HG03060 (cell line): Measurements from ENCODE around the gene ACSL6.
A peak's percentile ranks its signal among the peaks of the same experiment; 100 is the strongest.

ENCODE experiments used
- ATAC-seq: cut with Tn5 transposase; IDR thresholded peaks from one replicate; pipeline ENCODE4 v1.9.1; 2021; ENCODE audit warnings: low read depth, moderate number of reproducible peaks; ENCODE audit not compliant: unreplicated experiment

Gene ACSL6

DNA sequence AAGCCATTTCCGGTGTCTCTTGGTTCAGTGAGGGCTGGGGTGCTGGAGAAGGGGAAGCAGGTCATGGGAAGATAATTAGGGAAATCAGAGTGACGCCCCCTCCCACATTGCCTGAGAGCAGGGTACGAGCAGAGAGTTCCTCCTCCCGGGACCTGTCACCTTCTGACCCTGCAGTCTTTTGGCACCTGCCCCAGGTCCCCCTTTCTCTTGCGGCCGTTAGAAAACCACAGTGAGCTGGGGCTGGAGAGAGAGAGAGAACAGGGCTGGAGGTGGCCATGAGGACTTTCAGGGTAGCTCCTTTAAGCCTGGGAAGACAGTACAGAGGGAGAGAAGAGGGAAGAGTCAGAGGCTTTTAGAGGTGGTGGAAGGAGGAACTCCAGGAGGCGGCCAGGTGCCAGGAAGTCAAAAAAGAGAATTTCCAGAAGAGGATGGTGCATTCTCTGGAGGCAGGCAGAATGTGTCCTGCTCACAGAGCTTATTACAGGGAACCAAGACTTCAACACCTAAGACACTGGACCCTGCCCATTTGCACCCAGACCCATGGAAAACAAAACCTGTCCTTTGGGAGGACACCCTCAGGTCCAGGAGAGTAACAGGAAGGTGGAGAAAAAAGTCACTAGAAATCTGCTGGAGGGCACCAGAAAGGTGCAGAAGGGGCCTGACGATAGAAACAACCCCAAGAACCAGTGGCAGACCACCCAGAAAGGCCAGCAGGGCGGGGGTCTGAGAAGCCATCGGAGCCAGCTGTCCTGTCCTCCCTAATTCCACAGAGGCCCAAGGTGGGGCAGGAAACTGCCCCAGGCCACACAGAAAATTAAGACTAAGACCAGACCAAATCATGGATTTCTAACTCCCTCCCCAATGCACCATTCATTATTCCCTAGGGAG, 6.5 kb upstream of the ACSL6 start:
- no peak for ATAC-seq

DNA sequence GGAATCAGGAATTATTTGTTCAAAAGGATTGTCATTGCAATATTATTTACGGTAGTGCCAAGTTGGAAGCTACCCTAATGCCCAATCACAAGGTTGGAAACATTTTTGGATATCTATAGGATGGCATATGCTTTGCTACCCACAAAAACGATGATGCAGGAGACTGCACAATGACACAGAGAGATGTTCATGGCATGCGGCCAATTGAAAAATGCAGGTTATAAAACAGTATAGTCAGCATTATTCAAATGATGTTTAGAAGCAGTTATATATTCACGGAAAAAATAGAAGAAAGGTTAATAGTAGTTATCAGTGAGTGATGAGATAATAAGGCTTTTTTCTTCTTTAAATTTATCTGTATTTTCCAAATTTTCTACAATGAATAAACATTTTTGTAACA, 5.9 kb upstream of the ACSL6 start:
- ATAC-seq: no peak

DNA sequence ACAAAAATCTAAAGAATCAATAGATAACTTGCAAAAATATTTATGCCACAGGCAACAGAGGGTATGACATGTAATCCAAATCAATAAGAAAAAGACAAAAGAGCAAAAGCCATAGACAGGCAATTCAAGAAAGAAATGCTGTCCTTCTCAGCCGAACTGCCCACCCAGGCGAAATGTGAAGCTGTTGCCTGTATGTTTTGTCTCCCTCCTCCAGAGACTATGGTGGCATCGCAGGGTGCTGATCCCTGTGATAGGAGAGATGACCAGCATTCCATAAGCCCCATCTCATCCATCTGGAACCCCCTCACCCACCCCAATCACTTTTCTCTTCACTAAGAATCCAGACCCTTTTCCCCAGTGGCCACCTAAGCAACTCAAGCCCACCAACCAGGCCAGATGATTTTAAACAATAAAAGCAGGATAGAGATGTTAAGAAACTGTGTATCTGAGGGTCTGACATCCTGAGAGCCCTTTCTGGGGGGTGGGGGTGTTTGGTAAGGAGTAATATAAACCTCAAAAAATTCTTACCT, 5.3 kb upstream of the ACSL6 start:
- no peak for ATAC-seq

DNA sequence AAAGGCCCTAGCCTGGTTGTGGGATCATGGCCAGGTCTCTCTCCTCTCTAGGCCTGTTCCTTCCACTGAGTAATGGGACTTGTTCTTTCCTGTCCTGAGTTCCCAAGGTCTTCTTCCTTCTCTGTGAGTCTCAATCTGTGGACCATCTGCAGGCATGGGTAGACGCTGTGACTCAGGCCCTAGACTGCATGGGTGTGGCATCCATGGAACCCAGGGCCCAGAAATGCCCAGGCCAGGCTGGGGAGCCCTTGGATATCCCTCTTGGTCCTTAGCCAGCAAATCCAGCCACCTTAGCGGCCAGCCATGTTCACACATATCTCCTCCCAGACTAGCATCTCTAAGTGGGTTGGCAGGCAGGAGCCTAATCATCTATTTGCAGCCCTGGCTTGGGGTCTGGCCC, 2.3 kb upstream of the ACSL6 start:
- no peak for ATAC-seq

DNA sequence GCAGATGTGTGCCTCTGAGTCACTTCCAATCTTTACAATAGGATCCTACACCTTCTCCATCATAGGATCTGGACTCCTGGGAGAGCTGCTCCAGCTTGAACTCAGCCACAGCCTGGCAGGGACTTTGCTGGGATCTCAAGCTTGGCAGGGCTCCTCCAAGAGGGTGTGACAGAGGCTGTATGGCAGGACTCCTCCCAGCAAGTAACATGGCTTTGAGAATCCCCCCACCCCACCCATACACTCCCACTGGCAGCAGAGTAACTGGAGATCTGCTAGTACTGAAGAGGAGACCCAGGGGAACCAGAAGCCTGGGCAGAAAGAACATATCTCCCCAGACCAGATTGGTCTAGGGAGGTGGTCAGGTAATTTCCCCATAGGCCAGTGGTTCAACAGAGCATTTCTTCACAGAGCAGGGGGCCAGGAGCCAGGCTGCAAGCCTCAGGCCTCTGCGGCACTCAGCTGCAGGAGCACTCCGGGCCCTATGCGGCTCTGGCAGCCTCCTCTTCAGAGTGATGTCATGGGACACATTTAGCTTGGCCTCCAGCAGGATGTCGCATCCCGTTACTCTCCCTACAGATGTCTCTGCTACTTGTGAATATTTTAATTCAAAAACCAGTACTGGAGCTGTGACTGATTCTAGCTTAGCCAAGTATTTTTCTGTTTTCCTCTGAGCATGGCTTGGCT, 1.7 kb upstream of the ACSL6 start:
- no peak for ATAC-seq

- no peak for ATAC-seq
These were observed 1.0 kb upstream of the ACSL6 start for GRCh38 chr5:132012371-132013005.

- no peak for ATAC-seq
These were observed 353 bp downstream of the ACSL6 start for GRCh38 chr5:132010989-132011621.

DNA sequence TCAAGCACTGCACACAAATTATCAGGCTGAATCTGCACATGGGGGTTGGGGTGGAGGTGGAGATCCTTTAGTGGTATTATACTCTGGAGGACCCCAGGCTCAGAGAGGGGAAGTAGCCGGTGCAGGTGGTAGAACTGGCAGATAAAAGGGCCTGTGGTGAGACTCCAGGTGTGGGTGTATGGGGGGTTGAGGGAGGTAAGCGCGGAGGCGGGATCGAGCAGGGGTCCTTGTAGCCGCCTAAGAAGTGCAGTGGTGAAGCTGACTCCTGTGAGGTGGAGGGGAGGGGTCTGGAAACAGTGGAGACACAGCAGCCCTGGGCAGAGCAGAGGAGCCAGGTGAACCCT, 841 bp downstream of the ACSL6 start:
- ATAC-seq: no peak

DNA sequence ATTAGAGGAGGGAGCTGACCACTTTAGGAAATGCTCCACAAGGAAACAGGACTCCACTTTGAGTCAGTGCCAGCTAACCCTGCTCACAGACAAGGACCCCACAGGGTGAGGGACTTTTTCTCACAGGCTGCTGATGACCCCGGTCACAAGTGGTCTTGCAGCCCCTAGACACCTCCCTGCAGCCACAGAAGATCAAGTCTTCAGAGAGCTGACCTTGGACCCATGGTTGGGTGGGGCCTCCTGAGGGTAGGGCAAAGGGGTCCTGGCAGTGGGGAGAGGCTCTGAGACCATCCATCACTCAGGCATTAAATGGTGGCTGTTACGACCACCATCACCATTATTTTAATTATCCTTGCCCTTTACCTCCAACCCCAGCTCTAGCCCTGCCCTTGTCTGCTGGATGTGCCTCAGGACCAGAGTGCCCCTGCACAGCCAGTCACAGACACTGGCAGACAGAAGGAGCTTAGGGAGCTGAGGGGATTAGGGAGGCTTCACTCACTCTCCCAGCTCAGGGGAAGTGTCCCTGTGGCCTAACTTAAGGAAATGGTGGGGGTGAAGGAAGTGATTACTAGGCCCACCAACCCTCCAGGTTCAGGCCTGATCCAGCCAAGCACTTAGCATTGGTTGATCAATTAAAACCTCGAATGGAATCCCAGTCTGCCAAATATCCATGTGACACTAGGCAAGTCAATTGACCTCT, 1.6 kb downstream of the ACSL6 start:
- no peak for ATAC-seq

DNA sequence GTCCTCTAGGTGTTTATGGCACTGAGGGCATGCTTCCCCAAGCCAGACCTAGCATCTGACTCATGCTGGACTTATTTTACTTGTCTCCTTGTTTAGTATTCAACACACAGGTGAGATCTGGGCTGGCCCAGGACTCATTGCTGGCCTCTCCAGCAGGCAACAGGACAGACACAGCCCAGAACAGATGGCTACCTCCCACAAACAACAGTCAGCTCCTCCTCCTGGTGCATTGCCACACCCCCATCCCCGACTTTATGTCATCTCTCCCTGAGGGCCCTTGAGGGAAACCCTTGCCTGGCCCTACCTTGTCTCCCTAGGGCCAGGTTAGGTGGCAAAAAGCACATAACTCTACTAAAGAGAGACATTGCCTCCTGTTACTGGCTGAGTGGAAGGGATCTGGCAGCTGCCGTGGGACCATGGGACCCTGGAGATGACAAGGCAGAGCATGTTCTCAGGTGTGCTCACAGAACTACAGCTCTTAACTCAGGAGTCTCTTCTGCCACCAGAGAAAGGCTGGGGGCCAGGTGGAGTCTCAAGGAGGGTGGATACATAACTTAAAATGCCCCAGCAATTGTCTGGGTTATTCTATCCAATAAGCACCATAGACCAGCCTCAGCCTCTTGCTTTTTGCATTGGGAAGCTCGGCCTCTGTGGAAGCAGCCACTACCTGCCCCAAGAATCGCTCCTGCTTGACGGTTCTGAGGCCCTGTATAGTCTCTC, 2.3 kb downstream of the ACSL6 start:
- no peak for ATAC-seq

DNA sequence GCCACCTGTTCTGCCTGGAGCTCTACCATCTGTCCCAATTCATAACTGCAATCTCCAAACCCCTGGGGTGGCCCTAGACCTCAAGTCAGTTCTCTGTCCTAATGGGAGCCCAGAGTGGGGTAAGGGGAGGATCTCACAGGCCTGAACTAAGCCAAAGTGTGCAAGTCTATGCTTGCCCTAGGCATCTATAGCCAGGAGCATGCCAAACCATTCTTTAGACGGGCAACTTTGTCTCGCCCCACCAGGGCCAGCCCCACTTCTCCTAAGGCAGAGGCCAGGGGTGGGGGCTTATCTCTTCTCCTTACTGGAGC, 3.3 kb downstream of the ACSL6 start:
- ATAC-seq: no peak

GRCh38 chr5:132007399-132008162, 3.9 kb downstream of the ACSL6 start:
- ATAC-seq: peak; percentile 68

DNA sequence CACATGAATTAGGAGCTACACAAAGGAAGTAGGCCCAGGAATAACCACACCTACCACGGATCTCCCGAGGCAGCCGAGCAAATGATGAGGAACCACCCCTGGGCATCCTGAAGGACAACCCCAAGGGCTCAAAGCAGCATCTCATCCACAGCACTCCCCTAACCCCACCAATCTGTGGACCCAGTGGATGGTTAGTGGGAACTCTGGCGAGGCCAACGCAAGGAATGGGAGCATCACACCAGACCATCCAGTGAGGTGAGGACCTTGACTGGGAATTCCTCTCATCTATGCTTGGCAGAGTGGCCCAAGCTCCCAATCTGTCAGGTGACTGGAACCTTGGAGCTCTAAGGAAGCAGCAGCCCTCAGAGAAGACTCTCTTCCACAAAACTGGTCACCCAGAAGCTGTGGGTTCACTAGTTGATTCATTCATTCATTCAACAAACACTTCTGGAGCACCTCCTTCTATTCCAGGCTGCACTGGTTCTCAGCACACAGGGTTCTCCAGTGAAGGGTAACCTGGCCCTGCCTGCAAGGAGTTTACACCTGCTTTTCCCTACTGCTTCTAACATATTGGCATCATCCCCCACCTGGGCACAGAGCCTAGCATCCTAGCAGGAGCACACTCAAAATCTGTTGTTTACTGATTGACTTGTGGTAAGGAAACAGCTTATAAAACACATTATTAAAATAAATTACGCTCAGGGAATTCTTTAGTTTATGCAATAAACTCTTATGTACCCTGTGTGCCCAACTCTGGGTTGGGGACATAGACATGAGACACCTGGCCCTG, 4.9 kb downstream of the ACSL6 start:
- no peak for ATAC-seq

- ATAC-seq: no peak
These were observed 5.9 kb downstream of the ACSL6 start for GRCh38 chr5:132005591-132005990.

DNA sequence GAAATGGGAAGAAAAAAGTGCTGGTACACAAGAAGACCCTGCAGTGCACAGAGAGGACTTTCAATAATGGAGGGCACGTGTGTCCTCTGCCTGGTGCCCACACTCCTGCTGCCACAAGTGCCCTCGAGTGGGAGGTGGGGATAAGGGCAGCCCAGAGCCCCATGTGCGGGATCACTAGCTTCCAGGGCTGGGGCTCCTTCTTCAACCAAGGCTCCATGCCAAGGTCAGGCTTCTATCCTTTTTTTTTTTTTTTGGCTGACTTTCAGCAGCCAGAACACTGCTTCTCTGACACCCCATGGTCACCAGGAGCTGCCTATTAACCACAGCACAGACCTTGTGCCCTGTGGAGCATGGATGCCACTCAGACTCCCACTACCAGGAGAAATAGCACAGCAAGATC, 7.5 kb downstream of the ACSL6 start:
- ATAC-seq: no peak

GRCh38 chr5:132003170-132003744, 8.2 kb downstream of the ACSL6 start:
- ATAC-seq: no peak

GRCh38 chr5:132002757-132003156, 8.7 kb downstream of the ACSL6 start:
- no peak for ATAC-seq
